ENCODE measurements around the gene ATCAY.

Gene ATCAY, protein sequence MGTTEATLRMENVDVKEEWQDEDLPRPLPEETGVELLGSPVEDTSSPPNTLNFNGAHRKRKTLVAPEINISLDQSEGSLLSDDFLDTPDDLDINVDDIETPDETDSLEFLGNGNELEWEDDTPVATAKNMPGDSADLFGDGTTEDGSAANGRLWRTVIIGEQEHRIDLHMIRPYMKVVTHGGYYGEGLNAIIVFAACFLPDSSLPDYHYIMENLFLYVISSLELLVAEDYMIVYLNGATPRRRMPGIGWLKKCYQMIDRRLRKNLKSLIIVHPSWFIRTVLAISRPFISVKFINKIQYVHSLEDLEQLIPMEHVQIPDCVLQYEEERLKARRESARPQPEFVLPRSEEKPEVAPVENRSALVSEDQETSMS
- long read RNA-seq: 0 reads

GRCh38 chr19:3880471-3881271 lies at the start of gene ATCAY:
TSS of gene ATCAY (plus strand) at chr19:3880685. CDS start at chr19:3885768, 5,083 bp downstream.
- H3K27me3 ChIP-seq (ENCODE audit: insufficient read depth, poor library complexity, severe bottlenecking): peaks cover 14% of the 10 kb centered on the region
- DNase-seq (ENCODE audit: low read depth in 1 of 2, low spot score in 1 of 2): no peak
- TF ChIP-seq GABPA (IDR thresholded peaks at IDR 0.05; ENCODE audit: low read depth): no peak
- no peak for TF ChIP-seq SPI1 (IDR thresholded peaks at IDR 0.05; ENCODE audit: borderline replicate concordance, low read depth)
- no peak for TF ChIP-seq POLR2AphosphoS5 (IDR thresholded peaks at IDR 0.05; ENCODE audit: low read depth)
- no peak for TF ChIP-seq CTCF (IDR thresholded peaks at IDR 0.05; ENCODE audit: insufficient read depth, low read length)
- TF ChIP-seq, protein P1, sequence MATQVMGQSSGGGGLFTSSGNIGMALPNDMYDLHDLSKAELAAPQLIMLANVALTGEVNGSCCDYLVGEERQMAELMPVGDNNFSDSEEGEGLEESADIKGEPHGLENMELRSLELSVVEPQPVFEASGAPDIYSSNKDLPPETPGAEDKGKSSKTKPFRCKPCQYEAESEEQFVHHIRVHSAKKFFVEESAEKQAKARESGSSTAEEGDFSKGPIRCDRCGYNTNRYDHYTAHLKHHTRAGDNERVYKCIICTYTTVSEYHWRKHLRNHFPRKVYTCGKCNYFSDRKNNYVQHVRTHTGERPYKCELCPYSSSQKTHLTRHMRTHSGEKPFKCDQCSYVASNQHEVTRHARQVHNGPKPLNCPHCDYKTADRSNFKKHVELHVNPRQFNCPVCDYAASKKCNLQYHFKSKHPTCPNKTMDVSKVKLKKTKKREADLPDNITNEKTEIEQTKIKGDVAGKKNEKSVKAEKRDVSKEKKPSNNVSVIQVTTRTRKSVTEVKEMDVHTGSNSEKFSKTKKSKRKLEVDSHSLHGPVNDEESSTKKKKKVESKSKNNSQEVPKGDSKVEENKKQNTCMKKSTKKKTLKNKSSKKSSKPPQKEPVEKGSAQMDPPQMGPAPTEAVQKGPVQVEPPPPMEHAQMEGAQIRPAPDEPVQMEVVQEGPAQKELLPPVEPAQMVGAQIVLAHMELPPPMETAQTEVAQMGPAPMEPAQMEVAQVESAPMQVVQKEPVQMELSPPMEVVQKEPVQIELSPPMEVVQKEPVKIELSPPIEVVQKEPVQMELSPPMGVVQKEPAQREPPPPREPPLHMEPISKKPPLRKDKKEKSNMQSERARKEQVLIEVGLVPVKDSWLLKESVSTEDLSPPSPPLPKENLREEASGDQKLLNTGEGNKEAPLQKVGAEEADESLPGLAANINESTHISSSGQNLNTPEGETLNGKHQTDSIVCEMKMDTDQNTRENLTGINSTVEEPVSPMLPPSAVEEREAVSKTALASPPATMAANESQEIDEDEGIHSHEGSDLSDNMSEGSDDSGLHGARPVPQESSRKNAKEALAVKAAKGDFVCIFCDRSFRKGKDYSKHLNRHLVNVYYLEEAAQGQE (IDR thresholded peaks at IDR 0.05; ENCODE audit: insufficient replicate concordance, low read depth): no peak
- H3K4me3 ChIP-seq (replicated peaks; ENCODE audit: insufficient read depth, low read length): no peak within 1 kb of the TSS
- H3K27ac ChIP-seq (replicated peaks): no peak within 1 kb of the TSS

- Histone ChIP-seq H3K27me3 (ENCODE audit: insufficient read depth, poor library complexity, severe bottlenecking) (no peaks in the 10 kb centered on the region), H3K27ac (replicated peaks) (no peak overlapping the region), H3K4me3 (replicated peaks; ENCODE audit: insufficient read depth, low read length) (no peak overlapping the region)
- DNase-seq (ENCODE audit: low read depth in 1 of 2, low spot score in 1 of 2): no peak
- TF ChIP-seq SPI1 (IDR thresholded peaks at IDR 0.05; ENCODE audit: borderline replicate concordance, low read depth) (no peak), POLR2AphosphoS5 (IDR thresholded peaks at IDR 0.05; ENCODE audit: low read depth) (no peak), GABPA (IDR thresholded peaks at IDR 0.05; ENCODE audit: low read depth) (no peak)
- TF ChIP-seq, protein P1 (IDR thresholded peaks at IDR 0.05; ENCODE audit: insufficient replicate concordance, low read depth): no peak
These were observed 48.9 kb upstream of the ATCAY start for GRCh38 chr19:3831601-3832000.

DNA sequence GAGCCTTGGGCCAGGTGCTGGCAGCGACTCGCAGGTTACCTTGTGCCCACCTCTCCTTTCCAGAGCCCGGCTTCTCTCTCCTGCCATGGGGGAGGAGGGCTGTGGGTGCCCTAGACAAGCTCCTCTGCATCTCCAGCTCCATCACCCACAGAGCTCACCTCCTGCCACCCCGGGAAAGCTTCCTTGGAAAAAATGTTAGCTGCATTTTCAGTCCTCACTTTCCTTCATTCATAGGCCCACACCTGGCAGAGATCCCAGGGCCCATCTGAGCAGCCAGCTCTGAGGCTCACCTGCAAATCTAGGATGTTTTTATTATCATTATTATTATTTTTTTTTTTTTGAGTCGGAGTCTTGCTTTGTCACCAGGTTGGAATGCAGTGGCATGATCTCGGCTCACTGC lies 48.5 kb upstream of the ATCAY start:
- Histone ChIP-seq H3K4me3 (replicated peaks; ENCODE audit: insufficient read depth, low read length) (no peak overlapping the region), H3K27me3 (ENCODE audit: insufficient read depth, poor library complexity, severe bottlenecking) (no peaks in the 10 kb centered on the region), H3K27ac (replicated peaks) (no peak overlapping the region)
- no peak for DNase-seq (ENCODE audit: low read depth in 1 of 2, low spot score in 1 of 2)
- TF ChIP-seq, protein P1 (IDR thresholded peaks at IDR 0.05; ENCODE audit: insufficient replicate concordance, low read depth): no peak
- TF ChIP-seq SPI1 (IDR thresholded peaks at IDR 0.05; ENCODE audit: borderline replicate concordance, low read depth) (no peak), POLR2AphosphoS5 (IDR thresholded peaks at IDR 0.05; ENCODE audit: low read depth) (no peak), GABPA (IDR thresholded peaks at IDR 0.05; ENCODE audit: low read depth) (no peak), CTCF (IDR thresholded peaks at IDR 0.05; ENCODE audit: insufficient read depth, low read length) (no peak)

All from HL-60 (cell line).